HepG2 (cell line): ENCODE measurements around the gene PDSS2. TPM values are rescaled to one million over a fixed set of nuclear protein-coding genes. Genes with fewer than 3 reads are reported as not detected.

Experiments used
- ATAC-seq: fragments of 200-7000 bp; cut with Tn5 transposase; 3 replicates; pipeline ENCODE4 v1.9.1; 2020; ENCODE audit warnings: mild to moderate bottlenecking, moderate library complexity
- BruUV-seq: library from RNA; stranded (reverse); fragments of 400-500 nt; replicated peaks from 2 replicates; lab custom pipeline; 2021; lab: Mats Ljungman, UMichigan
- CTCF ChIA-PET: fragments of 300-600 bp; formaldehyde crosslinking; extraction: SDS; loops from one replicate; lab custom pipeline; 2021; ENCODE audit warnings: low total read pairs, inconsistent platforms, low intra/inter-chr PET ratio; lab: Yijun Ruan, JAX
- POLR2A ChIA-PET: fragments of 350-600 bp; sonication (Branson Sonifier 250); formaldehyde crosslinking; loops from one replicate; lab custom pipeline; 2020; ENCODE audit warnings: antibody characterized with exemption, inconsistent platforms; lab: Yijun Ruan, JAX
- DNase-seq: peaks from one replicate; pipeline ENCODE4 v3.0.0-alpha.2; 2015; ENCODE audit warnings: low spot score
- FAIRE-seq: peaks from 3 replicates; lab custom pipeline; 2011; peaks lifted over from hg19 to GRCh38; lab: Jason Lieb, UNC
- H2AFZ ChIP-seq: one replicate; pipeline ENCODE4 v1.6.1; 2011; ENCODE audit warnings: low read length, inconsistent platforms
- H3K27ac ChIP-seq: fragments of 300-600 bp; 3 replicates; pipeline ENCODE4 v1.8.0; 2011; ENCODE audit warnings: mixed run types, mild to moderate bottlenecking, mixed read lengths, low read length, inconsistent platforms; ENCODE audit not compliant: insufficient read depth; ENCODE audit errors: extremely low read length
- H3K27me3 ChIP-seq, 2 experiments: fragments of 200-600 bp in 1 of 2; 2 replicates in 1 of 2; 3 replicates in 1 of 2; pipeline versions ENCODE4 v1.6.0 to v1.8.0; 2011; ENCODE audit warnings: low read length in 2 of 2, mild to moderate bottlenecking in 2 of 2, moderate library complexity in 2 of 2, inconsistent platforms in 1 of 2; ENCODE audit not compliant: insufficient read depth in 2 of 2, control insufficient read depth in 1 of 2
- H3K36me3 ChIP-seq, 2 experiments: fragments of 200-600 bp in 1 of 2; replicated peaks in 1 of 2; 2 replicates in 1 of 2; 3 replicates in 1 of 2; pipeline versions ENCODE4 v1.5.1 to v1.8.0; 2011; ENCODE audit warnings: low read length in 2 of 2, inconsistent platforms in 1 of 2; ENCODE audit not compliant: insufficient read depth in 2 of 2, control insufficient read depth in 1 of 2
- H3K4me1 ChIP-seq: 2 replicates; pipeline ENCODE4 v1.5.1; 2012; ENCODE audit warnings: low read length, inconsistent platforms; ENCODE audit not compliant: insufficient read depth
- H3K4me2 ChIP-seq: 2 replicates; pipeline ENCODE4 v1.6.0; 2011; ENCODE audit warnings: low read depth, low read length, inconsistent platforms
- H3K4me3 ChIP-seq, 3 experiments: fragments of 200-600 bp in 1 of 3; sonication (generic), shearing (Covaris generic) in 1 of 3; replicated peaks in 1 of 3; 2 replicates each; pipeline ENCODE4 v1.5.1; 2011 to 2016; ENCODE audit warnings: low read length in 3 of 3, inconsistent platforms in 2 of 3, low read depth in 2 of 3, mild to moderate bottlenecking in 2 of 3, control low read depth in 1 of 3, mixed read lengths in 1 of 3; ENCODE audit not compliant: insufficient read depth in 1 of 3
- H3K79me2 ChIP-seq: one replicate; pipeline ENCODE4 v1.6.1; 2011; ENCODE audit warnings: low read length, inconsistent platforms; ENCODE audit not compliant: insufficient read depth
- H3K9ac ChIP-seq: 2 replicates; pipeline ENCODE4 v1.6.0; 2011; ENCODE audit warnings: mild to moderate bottlenecking, low read depth, low read length, inconsistent platforms; ENCODE audit not compliant: insufficient read depth
- H3K9me3 ChIP-seq: 2 replicates; pipeline ENCODE4 v1.5.1; 2012; ENCODE audit warnings: mild to moderate bottlenecking, low read length
- H4K20me1 ChIP-seq: 2 replicates; pipeline ENCODE4 v1.6.0; 2011; ENCODE audit warnings: inconsistent platforms, mild to moderate bottlenecking, low read length, moderate library complexity; ENCODE audit not compliant: insufficient read depth
- ONECUT2 ChIP-seq: sonication (generic); formaldehyde crosslinking; IDR thresholded peaks from 2 replicates; pipeline ENCODE4 v1.4.0; 2020; ENCODE audit warnings: missing genetic modification reagents
- WIZ ChIP-seq: sonication (generic); formaldehyde crosslinking; IDR thresholded peaks from 2 replicates; pipeline ENCODE4 v1.5.1; 2020; ENCODE audit warnings: mild to moderate bottlenecking, missing genetic modification reagents
- ZNF629 ChIP-seq: sonication (generic); formaldehyde crosslinking; conservative IDR thresholded peaks from 2 replicates; pipeline ENCODE4 v1.5.0; 2020; ENCODE audit warnings: missing genetic modification reagents
- WGBS: methylation state at CpG from one replicate; pipeline ENCODE4 v1.1.6; 2017; ENCODE audit warnings: low lambda C conversion rate; 5-methylcytosine and 5-hydroxymethylcytosine counted together
- in situ Hi-C: cut with HindIII; loops from 2 replicates; pipeline ENCODE4 v1.10.0; 2017; ENCODE audit warnings: low pct_unique_long_range_greater_than_20kb; ENCODE audit not compliant: extremely low pct_ligation_motif_present
- intact Hi-C: fragments of 100-400 bp; cut with micrococcal nuclease; formaldehyde crosslinking; loops from one replicate; pipeline ENCODE4 v1.10.0; 2022; ENCODE audit not compliant: unreplicated experiment
- polyA plus RNA-seq, 8 experiments: library from polyadenylated mRNA; depleted of rRNA in 3 of 8; stranded (reverse) in 7 of 8; unstranded in 1 of 8; fragments of >200 nt; fragmentation: Illumina TruSeq in 4 of 8; extraction: Trizol in 4 of 8; gene quantifications; 2 replicates each; pipeline versions ENCODE4 v1.2.1 to v1.2.3, GENCODE V29; 2011 to 2016; ENCODE audit warnings: low read depth in 4 of 8, missing spikeins in 1 of 8, mixed read lengths in 1 of 8; ENCODE audit not compliant: insufficient read depth in 1 of 8
- total RNA-seq, 5 experiments: library from RNA; depleted of rRNA; stranded (reverse); fragments of >200 nt; fragmentation: Illumina TruSeq; extraction: Trizol; gene quantifications; 2 replicates each; pipeline ENCODE4 v1.2.3, GENCODE V29; 2016; ENCODE audit warnings: low read depth in 1 of 5

PDSS2 gene
- total and polyA plus RNA-seq, 2 of the 13 experiments (the other 11 are each of a cell fraction or from before 2014, with no cell fraction given), result 16.2 to 17.0 TPM

- FAIRE-seq (no peak), DNase-seq (no peak), ATAC-seq (no peak)
- H3K36me3 ChIP-seq, result peaks cover 0 to 2% of the 10 kb centered on the region in 2 experiments; a peak in 1 of 5 replicates
- H3K4me2 ChIP-seq, result no peak overlapping the region
- H3K27ac ChIP-seq, result no peak overlapping the region
- BruUV-seq, result no TSS peak
- H3K27me3 ChIP-seq, result no peaks in the 10 kb centered on the region
- no peak overlapping the region for H2AFZ ChIP-seq
- in situ Hi-C loops (no loop called here), intact Hi-C loops (no loop called here)
- ChIA-PET CTCF (no interaction called here), POLR2A (no interaction called here)
- no peaks in the 10 kb centered on the region for H3K79me2 ChIP-seq
- TF ChIP-seq ZNF629 (CRISPR knock-in tag) (peak; percentile 66), WIZ (no peak)
- peaks cover 21% of the 10 kb centered on the region for H3K4me1 ChIP-seq
- no peak overlapping the region for H3K4me3 ChIP-seq
- WGBS, result 87% methylated on average over 4 of the region's 4 CpGs
- H3K9ac ChIP-seq, result no peak overlapping the region
- H4K20me1 ChIP-seq, result no peaks in the 10 kb centered on the region
- no peaks in the 10 kb centered on the region for H3K9me3 ChIP-seq
Measured at GRCh38 chr6:107244082-107244741, 215.2 kb downstream of the PDSS2 start.

GRCh38 chr6:107243471-107243870 lies 215.9 kb downstream of the PDSS2 start:
- in situ Hi-C loops, result no loop called here
- intact Hi-C loops, result no loop called here
- H3K9me3 ChIP-seq, result no peaks in the 10 kb centered on the region
- no TSS peak for BruUV-seq
- H3K27ac ChIP-seq, result no peak overlapping the region
- FAIRE-seq (no peak), ATAC-seq (no peak), DNase-seq (no peak)
- TF ChIP-seq ONECUT2 (CRISPR knock-in tag), result no peak
- no peak overlapping the region for H3K9ac ChIP-seq
- no peaks in the 10 kb centered on the region for H3K79me2 ChIP-seq
- H3K4me3 ChIP-seq, result no peak overlapping the region
- ChIA-PET CTCF (no interaction called here), POLR2A (no interaction called here)
- peaks cover 21% of the 10 kb centered on the region for H3K4me1 ChIP-seq
- H3K27me3 ChIP-seq, result no peaks in the 10 kb centered on the region
- peaks cover 0 to 2% of the 10 kb centered on the region in 2 experiments; a peak in 1 of 5 replicates for H3K36me3 ChIP-seq
- no peak overlapping the region for H2AFZ ChIP-seq
- no peak overlapping the region for H3K4me2 ChIP-seq
- 95% methylated on average over 2 of the region's 2 CpGs for WGBS
- no peaks in the 10 kb centered on the region for H4K20me1 ChIP-seq
